ENCODE data around the gene TARP.

TARP gene

GRCh38 chr7:38307640-38308039 is 34.2 kb upstream of the TARP start (continued):
- TF ChIP-seq ZNF704 (tag by site-specific recombination; IDR thresholded peaks at IDR 0.05), result no peak
- no peak for TF ChIP-seq ZNF132 (tag by site-specific recombination; IDR thresholded peaks at IDR 0.05; ENCODE audit: borderline replicate concordance)

- POLR2A ChIA-PET, result no interaction called here
- H3K27ac ChIP-seq (ENCODE audit: extremely low read depth, low read depth, low read length), result no peak overlapping the region
- CTCF ChIA-PET, result interaction anchor here (0.6 to 2.3 kb wide), 5 partner anchors 12 to 199 kb away, joined by 3 to 10 read pairs (median 3); partner anchors contain the start of gene TARP
- H3K36me3 ChIP-seq (ENCODE audit: control insufficient read depth in 2 of 2, insufficient read depth in 1 of 2, low read length in 2 of 2), result no peaks in the 10 kb centered on the region
- no peak overlapping the region for H3K4me3 ChIP-seq (ENCODE audit: low read depth, low read length)
- H3K4me1 ChIP-seq (ENCODE audit: control insufficient read depth, insufficient read depth, low read length), result peaks cover 10% of the 10 kb centered on the region
- H3K9me3 ChIP-seq (ENCODE audit: control insufficient read depth, insufficient read depth, low read depth, low read length), result no peaks in the 10 kb centered on the region
- TF ChIP-seq ZNF449 (tag by site-specific recombination; IDR thresholded peaks at IDR 0.05) (no peak), ZNF488 (tag by site-specific recombination; IDR thresholded peaks at IDR 0.05) (no peak), BCL11B (tag by site-specific recombination; IDR thresholded peaks at IDR 0.05; ENCODE audit: low read depth) (no peak), ZBTB48 (tag by site-specific recombination; IDR thresholded peaks at IDR 0.05) (no peak), ZNF133 (tag by site-specific recombination; IDR thresholded peaks at IDR 0.05) (no peak), ZNF214 (tag by site-specific recombination; IDR thresholded peaks at IDR 0.05; ENCODE audit: borderline replicate concordance) (no peak), ZNF747 (tag by site-specific recombination; IDR thresholded peaks at IDR 0.05) (no peak), AEBP2 (tag by site-specific recombination; IDR thresholded peaks at IDR 0.05; ENCODE audit: borderline replicate concordance) (no peak), KLF17 (tag by site-specific recombination; IDR thresholded peaks at IDR 0.05) (no peak), OVOL3 (tag by site-specific recombination; IDR thresholded peaks at IDR 0.05) (no peak), ZFP3 (tag by site-specific recombination; IDR thresholded peaks at IDR 0.05; ENCODE audit: low read depth) (no peak), ZNF391 (tag by site-specific recombination; IDR thresholded peaks at IDR 0.05; ENCODE audit: borderline replicate concordance, low read depth) (no peak), BCL6B (tag by site-specific recombination; IDR thresholded peaks at IDR 0.05) (no peak), ZNF341 (tag by site-specific recombination; IDR thresholded peaks at IDR 0.05; ENCODE audit: low read depth) (no peak), ZNF274 (IDR thresholded peaks at IDR 0.05; ENCODE audit: low read length) (no peak), ZNF274 (tag by site-specific recombination; IDR thresholded peaks at IDR 0.05; ENCODE audit: borderline replicate concordance) (no peak), ZNF629 (tag by site-specific recombination; IDR thresholded peaks at IDR 0.05) (no peak)
These were observed 33.5 kb upstream of the TARP start for GRCh38 chr7:38306914-38307313.
